Neuron (in vitro differentiated cells): ENCODE data around the gene BBS7.

Source experiments
- H2AFZ ChIP-seq: one replicate; pipeline ENCODE4 v1.6.1; 2013; ENCODE audit warnings: low read depth, mild to moderate bottlenecking, inconsistent platforms, low read length, moderate library complexity
- H3K27me3 ChIP-seq: one replicate; pipeline ENCODE4 v1.6.1; 2013; ENCODE audit warnings: low read length; ENCODE audit not compliant: insufficient read depth
- H3K36me3 ChIP-seq: one replicate; pipeline ENCODE4 v1.6.1; 2013; ENCODE audit warnings: low read length; ENCODE audit not compliant: insufficient read depth
- H3K4me1 ChIP-seq: one replicate; pipeline ENCODE4 v1.6.1; 2013; ENCODE audit warnings: low read length; ENCODE audit not compliant: insufficient read depth
- H3K4me3 ChIP-seq: 2 replicates; pipeline ENCODE4 v1.5.1; 2013; ENCODE audit warnings: mild to moderate bottlenecking, low read length, moderate library complexity
- H3K9me3 ChIP-seq: one replicate; pipeline ENCODE4 v1.6.1; 2013; ENCODE audit warnings: low read length

The BBS7 gene

DNA sequence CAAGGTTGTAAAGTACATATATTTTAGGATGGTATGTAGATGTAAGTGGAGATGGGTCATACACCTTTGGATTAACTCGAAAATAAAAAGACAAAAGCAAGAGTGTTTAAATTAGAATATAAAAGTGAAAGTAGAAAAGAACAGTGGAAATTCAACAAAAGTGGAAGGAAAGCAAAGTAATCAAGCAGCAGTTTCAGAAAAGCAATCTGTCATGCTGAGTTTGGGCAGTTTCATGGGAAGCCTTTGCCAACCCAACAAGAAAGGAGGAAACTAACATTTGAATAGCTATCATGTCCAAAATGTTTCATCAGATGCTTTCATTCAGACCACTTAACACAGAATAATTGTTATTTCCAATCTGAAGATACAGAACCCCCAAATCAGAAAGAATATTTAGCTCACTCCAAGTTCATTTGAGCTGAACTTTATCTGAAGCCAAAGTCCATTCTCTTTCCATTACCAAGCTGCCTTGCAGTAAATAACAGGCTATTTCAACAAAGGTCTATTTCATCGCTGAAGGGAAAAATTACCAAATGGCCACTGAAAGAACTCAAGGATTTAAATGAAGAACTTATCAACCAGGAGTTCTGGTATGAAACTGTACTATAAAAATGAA, 71.0 kb downstream of the BBS7 start:
- H3K4me1 ChIP-seq: peaks cover 33% of the 10 kb centered on the region

DNA sequence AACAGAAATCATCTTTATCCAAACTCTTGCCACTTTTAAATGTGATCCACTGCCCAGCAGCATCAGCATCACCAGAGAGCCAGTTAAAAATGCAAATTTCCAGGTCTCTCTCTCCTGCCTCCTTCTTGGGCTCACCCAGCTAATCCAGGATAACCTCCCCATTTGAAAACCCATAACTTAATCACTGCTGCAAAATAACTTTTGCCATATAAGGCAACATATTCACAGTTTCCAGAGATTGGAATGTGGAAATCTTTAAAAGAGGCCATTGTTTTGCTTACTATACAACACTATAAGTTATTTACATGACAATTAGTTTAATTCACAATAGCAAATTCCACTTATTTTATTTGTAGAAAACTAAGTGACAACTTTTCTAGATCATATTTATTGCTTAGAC, 74.0 kb downstream of the BBS7 start:
- Histone ChIP-seq H3K27me3 (no peaks in the 10 kb centered on the region), H3K4me1 (peaks cover 21% of the 10 kb centered on the region), H3K9me3 (no peaks in the 10 kb centered on the region), H2AFZ (peak overlapping the region; percentile 35), H3K4me3 (no peak overlapping the region), H3K36me3 (no peaks in the 10 kb centered on the region)

More for the DNA sequence above, 71.0 kb downstream of the BBS7 start:
- Histone ChIP-seq H3K4me3 (no peak overlapping the region), H2AFZ (peak overlapping the region; percentile 10), H3K36me3 (peaks cover 20% of the 10 kb centered on the region), H3K27me3 (no peaks in the 10 kb centered on the region), H3K9me3 (no peaks in the 10 kb centered on the region)

DNA sequence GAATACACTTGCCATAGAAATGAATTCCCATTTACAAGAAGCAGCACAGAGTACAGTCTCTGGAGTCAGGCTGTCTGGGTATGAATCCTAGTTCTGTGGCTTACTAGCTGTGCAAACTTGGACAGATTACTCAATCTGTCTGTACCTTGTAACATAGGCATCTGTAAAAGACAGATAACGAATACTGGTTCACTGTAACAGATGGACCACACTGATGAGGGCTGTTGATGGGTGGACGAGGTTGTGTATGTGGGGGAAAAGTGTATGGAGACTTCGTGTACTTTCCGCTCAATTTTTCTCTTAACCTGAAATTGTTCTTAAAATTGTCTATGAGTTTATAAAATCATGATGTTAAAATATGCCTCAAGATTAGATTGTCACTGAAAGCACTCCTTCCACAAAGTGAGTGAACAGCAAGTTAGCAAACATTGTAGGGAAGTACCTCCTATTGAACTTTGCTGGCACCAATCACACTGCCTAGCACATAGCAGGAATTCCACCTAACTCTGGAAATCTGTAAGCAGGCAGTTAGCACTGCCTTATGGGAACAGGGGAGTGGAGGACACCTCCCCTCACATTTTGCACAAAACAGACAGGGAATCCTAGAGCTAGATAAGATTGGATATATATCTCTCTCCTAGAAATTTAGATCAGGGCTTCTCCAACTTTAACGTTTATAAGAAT, 75.6 kb downstream of the BBS7 start:
- no peak overlapping the region for H2AFZ ChIP-seq
- H3K27me3 ChIP-seq: no peaks in the 10 kb centered on the region
- H3K4me3 ChIP-seq: no peak overlapping the region
- no peaks in the 10 kb centered on the region for H3K36me3 ChIP-seq
- peaks cover 17% of the 10 kb centered on the region for H3K4me1 ChIP-seq
- H3K9me3 ChIP-seq: no peaks in the 10 kb centered on the region

DNA sequence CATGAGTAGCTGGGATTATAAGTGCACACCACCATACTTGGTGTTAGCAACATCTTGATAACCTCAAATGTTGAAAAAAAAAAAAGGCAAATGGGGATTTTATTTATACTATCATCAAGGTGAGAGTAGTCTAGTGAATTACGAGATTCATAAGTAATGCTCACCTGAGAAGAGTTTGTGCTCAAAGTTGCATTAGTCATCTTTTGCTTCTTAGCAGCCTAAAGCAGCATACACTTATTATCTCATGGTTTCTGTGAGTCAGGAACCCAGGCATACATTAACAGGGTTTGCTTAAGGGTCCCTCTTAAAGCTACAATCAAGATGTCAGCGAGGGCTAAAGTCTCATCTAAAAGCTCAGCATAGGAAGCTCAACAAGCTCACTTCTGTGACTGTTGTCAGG, 77.3 kb downstream of the BBS7 start:
- H2AFZ ChIP-seq: no peak overlapping the region
- H3K27me3 ChIP-seq: no peaks in the 10 kb centered on the region
- peaks cover 17% of the 10 kb centered on the region for H3K4me1 ChIP-seq
- H3K36me3 ChIP-seq: no peaks in the 10 kb centered on the region
- no peaks in the 10 kb centered on the region for H3K9me3 ChIP-seq
- H3K4me3 ChIP-seq: no peak overlapping the region

DNA sequence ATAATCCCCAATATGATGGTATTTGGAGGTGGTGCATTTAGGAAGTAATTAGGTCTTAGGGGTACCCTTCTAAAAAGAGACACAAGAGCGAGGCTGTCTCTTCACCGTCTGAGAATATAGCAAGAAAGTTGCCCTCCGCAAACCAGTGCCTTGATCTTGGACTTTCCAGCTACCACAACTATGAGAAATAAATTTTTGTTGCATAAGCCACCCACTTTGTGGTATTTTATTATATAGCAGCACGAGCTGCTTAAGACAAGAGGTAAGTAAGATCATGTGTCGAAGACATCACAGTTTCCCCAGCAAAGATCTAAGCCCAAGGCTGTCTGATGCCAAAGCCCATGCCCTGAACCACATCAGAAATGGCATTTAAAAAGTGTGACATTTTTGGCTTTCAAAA, 78.8 kb downstream of the BBS7 start:
- Histone ChIP-seq H3K36me3 (no peaks in the 10 kb centered on the region), H3K4me3 (no peak overlapping the region), H3K9me3 (no peaks in the 10 kb centered on the region), H3K27me3 (no peaks in the 10 kb centered on the region), H2AFZ (no peak overlapping the region), H3K4me1 (peaks cover 15% of the 10 kb centered on the region)

DNA sequence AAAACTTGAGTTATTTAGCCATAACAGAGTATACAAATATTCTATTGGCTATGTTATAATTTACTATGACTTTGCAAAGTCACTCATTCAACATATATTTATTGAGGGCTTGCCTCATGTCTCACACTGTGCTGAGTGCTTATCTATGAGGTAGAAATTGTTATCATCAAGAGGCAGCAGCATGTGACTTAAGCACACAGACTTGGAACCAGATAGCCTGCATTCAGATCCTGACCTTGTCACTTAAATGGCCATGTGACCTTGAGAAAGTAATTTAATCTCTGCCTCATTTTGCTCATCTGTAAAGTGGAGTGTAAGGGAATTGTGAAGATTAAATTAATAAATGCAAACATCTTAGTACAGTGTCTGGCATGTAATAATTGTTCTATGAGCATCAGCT, 79.3 kb downstream of the BBS7 start:
- Histone ChIP-seq H3K4me3 (no peak overlapping the region), H3K36me3 (no peaks in the 10 kb centered on the region), H2AFZ (no peak overlapping the region), H3K4me1 (peaks cover 10% of the 10 kb centered on the region), H3K9me3 (no peaks in the 10 kb centered on the region), H3K27me3 (no peaks in the 10 kb centered on the region)

DNA sequence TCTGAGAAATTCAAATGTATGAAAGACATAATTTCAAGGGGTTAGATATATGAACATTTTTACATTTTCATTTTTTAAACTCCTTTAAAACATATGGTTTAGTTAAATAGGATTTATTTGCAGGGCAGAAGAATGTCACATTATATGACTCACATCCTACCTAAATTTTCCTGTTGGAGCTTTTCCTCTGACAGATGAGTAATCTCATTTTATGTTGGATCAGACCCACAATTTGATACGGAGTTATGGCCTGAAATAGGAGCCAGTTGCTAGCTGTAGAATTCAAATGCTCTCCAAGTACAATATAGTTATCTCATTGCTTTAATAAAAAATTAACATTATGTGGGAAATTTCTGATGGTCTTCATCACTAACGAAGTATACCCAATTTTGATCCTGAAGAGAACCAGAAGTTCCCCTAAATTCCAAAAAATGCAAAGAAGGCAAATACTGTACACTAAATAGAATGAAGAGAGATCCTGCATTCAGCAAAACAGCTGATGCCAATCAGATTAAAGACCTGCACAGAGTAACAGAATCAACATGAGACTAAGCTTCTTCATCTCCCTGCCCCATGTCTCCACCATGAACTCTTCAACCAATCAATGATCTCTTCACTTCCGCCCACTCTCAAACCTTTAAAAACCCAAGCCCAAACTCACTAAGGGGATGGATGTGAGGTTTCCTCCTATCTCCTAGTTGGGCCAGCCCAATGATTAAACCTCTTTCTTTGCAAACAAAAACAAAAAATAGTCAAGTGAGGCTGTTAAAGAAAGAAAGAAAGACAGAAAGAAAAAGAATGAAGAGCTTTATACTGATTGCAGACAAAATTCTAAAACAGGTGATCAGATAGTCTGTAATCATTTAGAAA, 80.1 kb downstream of the BBS7 start:
- Histone ChIP-seq H3K4me3 (no peak overlapping the region), H2AFZ (no peak overlapping the region), H3K4me1 (peaks cover 3% of the 10 kb centered on the region), H3K9me3 (no peaks in the 10 kb centered on the region), H3K27me3 (no peaks in the 10 kb centered on the region), H3K36me3 (no peaks in the 10 kb centered on the region)

DNA sequence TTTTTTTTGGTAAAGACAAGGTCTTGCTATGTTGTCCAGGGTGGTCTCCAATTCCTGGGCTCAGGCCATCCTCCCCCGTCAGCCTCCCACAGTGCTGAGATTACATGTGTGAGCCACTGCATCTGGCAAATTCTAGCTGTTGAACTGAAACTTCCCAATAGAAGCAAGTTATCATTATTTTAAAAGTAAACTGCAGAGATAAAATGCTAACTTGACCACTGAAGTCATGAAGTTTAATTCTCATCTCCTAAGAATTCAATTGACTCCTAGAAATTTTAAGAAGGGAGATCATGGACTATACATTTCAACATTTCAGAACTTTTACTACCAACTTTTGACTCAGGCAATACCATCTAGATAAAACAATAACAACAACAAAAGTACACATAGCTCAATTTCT, 80.8 kb downstream of the BBS7 start:
- Histone ChIP-seq H3K36me3 (no peaks in the 10 kb centered on the region), H3K9me3 (no peaks in the 10 kb centered on the region), H2AFZ (no peak overlapping the region), H3K4me3 (no peak overlapping the region), H3K27me3 (no peaks in the 10 kb centered on the region), H3K4me1 (peaks cover 5% of the 10 kb centered on the region)

DNA sequence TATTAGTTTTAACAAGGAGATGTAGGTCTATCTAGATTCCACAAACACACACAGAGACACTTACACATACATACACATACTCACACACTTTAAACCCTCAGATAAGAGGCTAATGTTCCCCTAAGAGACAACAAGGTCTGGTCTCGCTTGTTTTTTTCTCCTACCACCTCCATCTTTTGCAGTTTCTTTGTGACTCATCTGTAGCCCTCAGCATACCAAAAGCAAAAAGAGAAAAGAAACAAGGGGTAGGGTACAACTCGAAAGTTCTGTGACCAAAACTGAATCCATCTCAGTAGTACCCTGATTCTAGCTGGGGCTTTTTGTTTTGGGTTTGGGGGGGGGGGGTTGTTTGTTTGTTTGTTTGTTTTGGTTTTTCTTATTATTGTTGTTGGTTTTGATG, 81.4 kb downstream of the BBS7 start:
- Histone ChIP-seq H3K36me3 (no peaks in the 10 kb centered on the region), H2AFZ (no peak overlapping the region), H3K4me1 (peaks cover 5% of the 10 kb centered on the region), H3K9me3 (no peaks in the 10 kb centered on the region), H3K4me3 (no peak overlapping the region), H3K27me3 (no peaks in the 10 kb centered on the region)

DNA sequence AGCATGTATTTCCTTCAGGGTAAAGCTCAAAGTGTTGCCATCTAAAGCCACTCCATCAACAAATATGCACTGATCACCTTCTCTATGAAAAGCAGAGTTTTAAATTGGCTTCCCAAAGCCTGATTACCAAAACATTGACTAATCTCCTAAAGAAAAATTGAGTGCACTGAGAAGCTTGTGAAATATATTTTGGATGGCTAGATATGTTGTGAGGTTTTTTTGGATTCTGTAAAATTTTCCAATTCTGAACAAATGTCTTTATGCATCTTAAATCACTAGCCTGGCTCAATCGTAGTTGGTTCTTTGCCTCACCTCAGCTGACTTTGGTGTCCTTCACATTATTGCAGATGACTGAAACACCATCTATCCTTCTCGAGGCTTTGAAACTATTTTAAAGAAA, 84.1 kb downstream of the BBS7 start:
- H3K4me3 ChIP-seq: no peak overlapping the region
- no peaks in the 10 kb centered on the region for H3K36me3 ChIP-seq
- H3K9me3 ChIP-seq: no peaks in the 10 kb centered on the region
- H3K27me3 ChIP-seq: no peaks in the 10 kb centered on the region
- peaks cover 5% of the 10 kb centered on the region for H3K4me1 ChIP-seq
- H2AFZ ChIP-seq: no peak overlapping the region

DNA sequence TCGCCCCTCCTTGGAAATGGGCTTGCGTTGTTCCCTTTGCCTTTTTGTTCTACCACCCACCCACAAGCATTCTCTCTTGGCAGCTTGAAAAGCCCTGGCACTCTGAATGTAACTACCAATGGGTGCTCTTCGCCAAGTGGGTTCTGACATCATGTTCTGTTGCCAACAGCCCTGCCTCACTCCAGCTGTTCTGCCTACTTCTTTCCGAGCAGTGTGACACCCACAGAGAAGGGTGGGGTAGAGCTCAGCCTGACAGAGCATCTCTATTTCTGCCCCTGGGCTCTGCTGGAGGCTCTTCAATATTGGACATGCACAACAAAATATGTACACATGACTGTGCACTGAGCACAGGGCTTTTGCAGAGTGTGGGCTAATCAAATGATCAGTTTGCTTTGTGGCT, 84.8 kb downstream of the BBS7 start:
- Histone ChIP-seq H3K4me1 (peaks cover 5% of the 10 kb centered on the region), H3K4me3 (no peak overlapping the region)

DNA sequence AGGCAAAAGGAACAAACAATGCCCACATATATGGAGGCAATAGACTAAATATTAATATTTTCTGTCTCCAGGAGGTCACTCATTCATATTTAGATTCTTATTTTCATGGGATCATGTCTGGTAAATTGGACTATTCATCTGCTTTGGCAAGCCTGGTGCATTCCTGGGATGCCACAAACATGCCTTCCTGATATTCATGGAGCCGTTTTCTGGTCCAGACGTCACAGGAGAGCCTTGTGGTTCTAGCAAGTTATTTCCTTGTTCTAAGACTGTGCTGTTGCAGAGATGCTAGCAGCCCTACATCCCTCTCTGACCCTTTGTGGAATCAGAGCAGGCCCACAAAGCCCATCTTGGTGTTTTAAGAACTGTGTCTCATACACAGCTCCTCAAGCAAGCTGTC, 85.3 kb downstream of the BBS7 start:
- H2AFZ ChIP-seq: no peak overlapping the region
- no peaks in the 10 kb centered on the region for H3K9me3 ChIP-seq
- no peak overlapping the region for H3K4me3 ChIP-seq
- peaks cover 5% of the 10 kb centered on the region for H3K4me1 ChIP-seq
- no peaks in the 10 kb centered on the region for H3K27me3 ChIP-seq
- H3K36me3 ChIP-seq: no peaks in the 10 kb centered on the region

More for the DNA sequence above, 84.8 kb downstream of the BBS7 start:
- Histone ChIP-seq H3K9me3 (no peaks in the 10 kb centered on the region), H2AFZ (no peak overlapping the region), H3K27me3 (no peaks in the 10 kb centered on the region), H3K36me3 (no peaks in the 10 kb centered on the region)

DNA sequence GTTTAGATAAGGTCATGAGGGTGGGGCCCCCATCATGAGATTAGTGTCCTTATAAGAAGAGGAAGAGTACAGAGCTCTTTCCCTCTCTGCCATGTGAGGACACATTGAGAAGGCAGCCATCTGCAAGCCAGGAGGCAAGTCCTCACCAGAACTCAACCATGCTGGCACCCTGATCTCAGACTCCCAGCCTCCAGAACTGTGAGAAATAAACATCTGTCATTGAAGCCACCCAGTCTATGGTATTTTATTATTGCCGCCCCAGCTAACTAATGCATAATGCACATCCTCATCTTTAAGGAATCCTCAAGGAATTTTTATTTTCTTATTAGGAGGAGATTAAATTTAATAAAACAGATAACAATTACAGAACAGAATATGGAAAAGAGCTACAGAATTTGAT, 85.9 kb downstream of the BBS7 start:
- Histone ChIP-seq H3K9me3 (no peaks in the 10 kb centered on the region), H3K4me1 (peaks cover 5% of the 10 kb centered on the region), H3K27me3 (no peaks in the 10 kb centered on the region), H3K36me3 (no peaks in the 10 kb centered on the region), H3K4me3 (no peak overlapping the region), H2AFZ (no peak overlapping the region)
